MM.1S (cell line): ENCODE data around the gene NRGN.

Experiments
- CTCF ChIP-seq: fragments of 300-600 bp; sonication (generic); IDR thresholded peaks from 2 replicates; pipeline ENCODE4 v1.5.1; 2016; ENCODE audit warnings: antibody characterized with exemption, low read length, mixed read lengths
- EZH2 ChIP-seq: fragments of 300-600 bp; sonication (generic); optimal IDR thresholded peaks from 2 replicates; pipeline ENCODE3; 2017; ENCODE audit warnings: low read depth, mild to moderate bottlenecking, antibody characterized with exemption, low read length, mixed read lengths

GRCh38 chr11:124796312-124796711, 56.6 kb downstream of the NRGN start:
- TF ChIP-seq CTCF (no peak), EZH2 (no peak)
